Pancreas (tissue), 10 donors: Measurements from ENCODE around the gene TUBA4A. TPM values are rescaled to one million over a fixed set of nuclear protein-coding genes. Genes with fewer than 3 reads are reported as not detected.

Experiments
- ATAC-seq, 4 donors: fragments of 200-7000 bp; cut with Tn5 transposase; one replicate each; pipeline versions ENCODE4 v1.8.0 to v1.9.1; 2020; ENCODE audit warnings: mild to moderate bottlenecking in 4 of 4, moderate library complexity in 4 of 4
- DNase-seq, 6 donors: peaks; one replicate each; pipeline ENCODE4 v3.0.0-alpha.2; 2020
- FAIRE-seq: peaks from 2 replicates; lab custom pipeline; 2012; peaks lifted over from hg19 to GRCh38; lab: Jason Lieb, UNC
- H3K27ac ChIP-seq, 4 donors: fragments of 200-600 bp; sonication (generic); 1 replicate in 3 of 4; 2 replicates in 1 of 4; pipeline versions ENCODE4 v1.5.0 to v1.8.0; 2020
- H3K27me3 ChIP-seq, 4 donors: fragments of 200-600 bp; one replicate each; pipeline ENCODE4 v1.8.0; 2021
- H3K36me3 ChIP-seq, 3 donors: fragments of 200-600 bp; sonication (generic) in 1 of 3; one replicate each; pipeline versions ENCODE4 v1.5.0 to v1.8.0; 2020 to 2021
- H3K4me1 ChIP-seq, 3 donors: fragments of 200-600 bp; one replicate each; pipeline ENCODE4 v1.8.0; 2021
- H3K4me3 ChIP-seq, 4 donors: fragments of 200-600 bp; sonication (generic) in 2 of 4; one replicate each; pipeline versions ENCODE4 v1.5.0 to v1.8.0; 2020 to 2021
- H3K9me3 ChIP-seq, 4 donors: fragments of 200-600 bp; one replicate each; pipeline ENCODE4 v1.8.0; 2021
- WGBS, 2 donors: extraction: QIAGEN DNeasy Blood & Tissue Kit; methylation state at CpG; one replicate each; pipeline ENCODE4 v1.1.7; 2013; 5-methylcytosine and 5-hydroxymethylcytosine counted together
- intact Hi-C, 3 donors: fragments of 100-400 bp; cut with DNase I; formaldehyde crosslinking; loops; one replicate each; pipeline versions ENCODE4 v1.11.1 to v1.14.2; 2022
- polyA plus RNA-seq, 2 donors: library from polyadenylated mRNA; stranded (reverse); fragments of 200-250 nt; gene quantifications; one replicate each; pipeline ENCODE4 v1.2.3, GENCODE V29; 2013
- total RNA-seq, 6 donors: library from RNA; stranded (reverse); fragmentation: NEBNext Ultra II Directional in 4 of 6; extraction: Animal tissue kit (Norgen Biotek cat#: 25700) in 4 of 6; gene quantifications; one replicate each; pipeline versions ENCODE4 v1.2.1 to v1.2.4, GENCODE V29; 2021 to 2023
- TF ChIP-seq, protein P1 (sequence below), 4 donors: fragments of 200-600 bp; sonication (generic) in 3 of 4; IDR thresholded peaks; one replicate each; pipeline versions ENCODE4 v1.5.0 to v1.8.0; 2021; ENCODE audit warnings: antibody characterized with exemption in 4 of 4
- donor health status: healthy with polysubstance abuse.
- donor health status: DM: no; HTN: no; CAD: no; lungs with moderate emphysema.
- donor health status: DM: no; HTN: no; CAD: no.
- donor health status: control.
- donor health status: control.
- donor health status: Bipolar disorder and iron deficiency.
- donor health status: DM: yes; HTN: yes; CAD: no.
- donor health status: DM: no; HTN: no; CAD: no.
- donor health status: DM: no; HTN: no; CAD: no.
- donor health status: DM: yes; HTN: yes; CAD: no.

TUBA4A gene
- total and polyA plus RNA-seq, 8 donors = 12.2 to 51.5 (median 14.7) TPM

DNA sequence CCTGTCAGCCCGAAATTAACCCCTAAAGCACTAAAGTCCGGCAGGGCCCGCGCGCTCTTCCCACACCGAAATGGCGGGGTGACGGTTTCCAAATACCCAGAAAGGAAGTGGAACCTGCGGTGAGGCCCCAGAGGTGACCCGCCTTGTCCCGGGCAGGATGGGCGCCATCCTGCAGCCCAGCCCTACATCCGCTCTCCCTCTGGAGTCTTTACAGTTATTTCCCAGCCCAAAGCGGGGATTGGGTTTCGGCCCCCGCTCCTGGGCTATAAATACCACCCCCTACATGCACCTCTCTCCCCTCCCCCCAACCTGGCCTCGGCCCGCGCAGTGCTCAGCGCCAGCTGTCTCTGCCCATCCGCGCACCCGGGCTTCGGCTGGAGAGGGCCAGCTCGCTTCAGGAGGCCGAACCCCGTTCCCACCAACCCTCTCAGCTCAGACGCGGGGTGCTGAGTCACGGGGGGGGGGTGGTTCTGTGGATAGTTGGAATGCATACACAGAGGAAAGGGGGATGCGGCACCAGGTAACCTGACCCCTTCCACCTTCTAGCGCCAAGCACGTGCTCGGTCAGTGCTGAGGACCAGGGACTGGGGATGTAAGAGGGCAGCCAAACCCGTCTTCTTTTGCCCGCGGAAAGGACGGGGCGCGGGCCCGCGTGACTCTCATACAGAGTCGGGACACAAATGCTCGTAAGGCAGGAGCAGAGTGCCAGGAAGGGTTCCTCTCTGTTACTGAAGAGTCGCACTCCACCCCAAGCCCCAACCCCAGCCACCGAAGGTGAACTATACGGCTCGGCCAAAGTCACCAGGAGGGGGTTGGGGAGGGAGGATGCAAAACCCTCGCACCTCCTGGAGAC is 592 bp downstream of the TUBA4A start, which contains the start of gene TUBA4B:
Gene TUBA4B (plus strand): TSS at position 344 of the 853 bp plus-strand sequence. CDS start 165 bp downstream, at position 509.
- intact Hi-C loops = no loop called here
- FAIRE-seq = no peak

DNA sequence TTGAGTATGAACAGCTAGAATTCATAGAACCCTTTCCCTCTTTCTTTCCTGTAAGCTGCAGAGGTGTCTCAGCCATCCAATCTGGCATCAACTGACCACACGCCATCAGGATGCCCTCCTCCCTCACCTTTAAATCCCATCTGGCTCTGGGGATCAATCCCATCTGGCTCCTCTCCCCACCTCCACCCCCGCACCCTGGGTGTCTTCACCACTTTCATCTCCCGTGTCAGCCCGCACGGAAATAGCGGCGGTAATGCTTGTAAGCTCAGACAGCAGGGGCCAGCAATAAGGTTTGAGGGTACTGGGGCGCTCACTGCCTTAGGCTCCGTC is 1.2 kb downstream of the TUBA4A start:
- 14 to 16% methylated on average over 9 of the region's 9 CpGs for WGBS, 2 donors
- Histone ChIP-seq H3K4me3 (peak overlapping the region; percentile 58 to 82 (median 64)), H3K27ac (peak overlapping the region; percentile 13 to 89 (median 68)), H3K9me3 (no peaks in the 10 kb centered on the region), H3K4me1 (peaks cover 26 to 52% (median 32%) of the 10 kb centered on the region in 3 donors), H3K36me3 (peaks cover 0 to 5% (median 0%) of the 10 kb centered on the region in 3 donors), H3K27me3 (no peaks in the 10 kb centered on the region)
- DNase-seq (no peak), ATAC-seq (no peak), FAIRE-seq (no peak)
- intact Hi-C loops = no loop called here
- TF ChIP-seq, protein P1, sequence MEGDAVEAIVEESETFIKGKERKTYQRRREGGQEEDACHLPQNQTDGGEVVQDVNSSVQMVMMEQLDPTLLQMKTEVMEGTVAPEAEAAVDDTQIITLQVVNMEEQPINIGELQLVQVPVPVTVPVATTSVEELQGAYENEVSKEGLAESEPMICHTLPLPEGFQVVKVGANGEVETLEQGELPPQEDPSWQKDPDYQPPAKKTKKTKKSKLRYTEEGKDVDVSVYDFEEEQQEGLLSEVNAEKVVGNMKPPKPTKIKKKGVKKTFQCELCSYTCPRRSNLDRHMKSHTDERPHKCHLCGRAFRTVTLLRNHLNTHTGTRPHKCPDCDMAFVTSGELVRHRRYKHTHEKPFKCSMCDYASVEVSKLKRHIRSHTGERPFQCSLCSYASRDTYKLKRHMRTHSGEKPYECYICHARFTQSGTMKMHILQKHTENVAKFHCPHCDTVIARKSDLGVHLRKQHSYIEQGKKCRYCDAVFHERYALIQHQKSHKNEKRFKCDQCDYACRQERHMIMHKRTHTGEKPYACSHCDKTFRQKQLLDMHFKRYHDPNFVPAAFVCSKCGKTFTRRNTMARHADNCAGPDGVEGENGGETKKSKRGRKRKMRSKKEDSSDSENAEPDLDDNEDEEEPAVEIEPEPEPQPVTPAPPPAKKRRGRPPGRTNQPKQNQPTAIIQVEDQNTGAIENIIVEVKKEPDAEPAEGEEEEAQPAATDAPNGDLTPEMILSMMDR (IDR thresholded peaks at IDR 0.05) = no peak

More for the DNA sequence above, 592 bp downstream of the TUBA4A start, which contains the start of gene TUBA4B:
- Histone ChIP-seq H3K36me3 (peaks cover 0 to 5% (median 0%) of the 10 kb centered on the region in 3 donors), H3K27ac (peak within 1 kb of the TSS; percentile 73 to 89 (median 78)), H3K9me3 (no peaks in the 10 kb centered on the region), H3K4me3 (peak within 1 kb of the TSS; percentile 58 to 82 (median 64)), H3K27me3 (no peaks in the 10 kb centered on the region), H3K4me1 (peaks cover 26 to 51% (median 32%) of the 10 kb centered on the region in 3 donors)
- ATAC-seq (peak; percentile 13 to 24 (median 18)), DNase-seq (peak in 4 of 6 donors; percentile 52 to 76 (median 65))
- TF ChIP-seq, protein P1 (IDR thresholded peaks at IDR 0.05) = no peak
- WGBS, 2 donors = 3% methylated on average over 49 of the region's 49 CpGs

DNA sequence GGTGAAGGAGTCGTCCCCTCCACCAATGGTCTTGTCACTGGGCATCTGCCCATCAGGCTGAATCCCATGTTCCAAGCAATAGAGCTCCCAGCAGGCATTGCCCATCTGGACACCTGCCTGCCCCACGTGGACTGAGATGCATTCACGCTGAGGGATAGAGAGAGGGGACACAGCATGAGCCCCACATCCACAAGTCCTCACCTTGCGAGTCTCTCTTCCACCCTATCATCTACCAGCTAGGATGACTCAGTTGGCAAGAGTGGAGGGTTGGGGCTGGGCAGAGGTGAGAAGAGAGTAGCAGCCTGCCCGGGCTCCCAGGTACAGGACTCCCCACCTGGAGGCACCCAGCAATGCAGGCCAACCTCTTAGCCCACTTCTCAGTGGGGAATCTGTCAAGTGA is 1.6 kb downstream of the TUBA4A start:
- FAIRE-seq (no peak), DNase-seq (peak in 1 of 6 donors; percentile 50), ATAC-seq (no peak)
- H3K9me3 ChIP-seq = no peaks in the 10 kb centered on the region
- TF ChIP-seq, protein P1 (IDR thresholded peaks at IDR 0.05) = no peak
- intact Hi-C loops = no loop called here
- peaks cover 26 to 56% (median 32%) of the 10 kb centered on the region in 3 donors for H3K4me1 ChIP-seq
- WGBS, 2 donors = 50 to 52% methylated on average over 5 of the region's 5 CpGs
- H3K27ac ChIP-seq = peak overlapping the region in 3 of 4 donors; percentile 26 to 89 (median 80)
- peak overlapping the region in 2 of 4 donors; percentile 58 to 82 for H3K4me3 ChIP-seq
- no peaks in the 10 kb centered on the region for H3K27me3 ChIP-seq
- H3K36me3 ChIP-seq = peaks cover 0 to 5% (median 0%) of the 10 kb centered on the region in 3 donors

DNA sequence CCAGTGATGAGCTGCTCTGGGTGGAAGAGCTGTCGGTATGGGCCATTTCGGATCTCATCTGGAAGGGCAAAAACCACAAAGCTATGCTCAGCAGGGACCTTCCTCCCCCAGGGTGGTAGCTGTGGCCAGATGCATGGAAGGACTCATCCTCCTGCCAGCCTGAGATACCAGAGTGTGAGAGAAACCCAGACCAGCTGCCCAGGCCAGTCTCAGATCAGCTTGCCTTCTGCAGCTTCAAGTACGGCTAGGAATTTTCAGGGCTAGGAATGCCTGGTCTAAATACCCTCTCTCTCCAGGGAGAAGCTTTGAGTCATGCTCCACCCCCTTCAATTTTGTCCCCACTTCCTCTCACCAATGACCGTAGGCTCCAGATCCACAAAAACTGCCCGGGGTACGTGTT is 2.1 kb downstream of the TUBA4A start:
- DNase-seq = no peak
- no peak for ATAC-seq
- intact Hi-C loops = no loop called here
- no peaks in the 10 kb centered on the region for H3K27me3 ChIP-seq
- TF ChIP-seq, protein P1 (IDR thresholded peaks at IDR 0.05) = no peak
- peaks cover 26 to 59% (median 32%) of the 10 kb centered on the region in 3 donors for H3K4me1 ChIP-seq
- no peaks in the 10 kb centered on the region for H3K9me3 ChIP-seq
- H3K36me3 ChIP-seq = peaks cover 0 to 5% (median 0%) of the 10 kb centered on the region in 3 donors
- FAIRE-seq = no peak
- H3K4me3 ChIP-seq = peak overlapping the region in 1 of 4 donors; percentile 58
- 89% methylated on average over 6 of the region's 6 CpGs for WGBS, 2 donors
- H3K27ac ChIP-seq = peak overlapping the region in 3 of 4 donors; percentile 26 to 89 (median 80)
